CD4-positive, alpha-beta memory T cell (primary cell): Measurements from ENCODE around the gene DUSP8. TPM values are rescaled to one million over a fixed set of nuclear protein-coding genes. Genes with fewer than 3 reads are reported as not detected.

Experiments used
- CTCF ChIA-PET: fragments of 350-600 bp; sonication (Branson Sonifier 250); formaldehyde crosslinking; loops from one replicate; lab custom pipeline; 2021; ENCODE audit warnings: inconsistent platforms; ENCODE audit not compliant: partially characterized antibody; lab: Charles Lee
- POLR2A ChIA-PET: fragments of 350-600 bp; sonication (Branson Sonifier 250); formaldehyde crosslinking; loops from one replicate; lab custom pipeline; 2021; ENCODE audit not compliant: partially characterized antibody; lab: Charles Lee
- DNase-seq, 5 donors: peaks; one replicate each; pipeline versions ENCODE4 v3.0.0 to v3.0.0-alpha.2; 2020 to 2022; ENCODE audit warnings: mixed read lengths in 1 of 5
- H3K27ac ChIP-seq: one replicate; pipeline ENCODE4 v1.7.0; 2013; ENCODE audit warnings: low read depth, low read length
- H3K27me3 ChIP-seq: 2 replicates; pipeline ENCODE4 v1.7.0; 2013; ENCODE audit warnings: mild to moderate bottlenecking, low read length, moderate library complexity; ENCODE audit not compliant: insufficient read depth
- H3K36me3 ChIP-seq: 2 replicates; pipeline ENCODE4 v1.7.0; 2013; ENCODE audit warnings: mild to moderate bottlenecking, low read length, moderate library complexity; ENCODE audit not compliant: insufficient read depth
- H3K4me1 ChIP-seq: 2 replicates; pipeline ENCODE4 v1.7.0; 2013; ENCODE audit warnings: mild to moderate bottlenecking, low read length, moderate library complexity; ENCODE audit not compliant: insufficient read depth
- H3K4me3 ChIP-seq, 2 donors: one replicate each; pipeline ENCODE4 v1.7.0; 2013; ENCODE audit warnings: low read length in 2 of 2, mild to moderate bottlenecking in 1 of 2
- H3K9me3 ChIP-seq, 2 donors: one replicate each; pipeline ENCODE4 v1.7.0; 2013; ENCODE audit warnings: low read length in 2 of 2, control low read depth in 1 of 2; ENCODE audit not compliant: control insufficient read depth in 1 of 2
- H3K27ac Mint-ChIP-seq, 7 donors: one replicate each; pipeline ENCODE4 v1.8.0; 2020 to 2021; ENCODE audit warnings: mixed read lengths in 7 of 7, mild to moderate bottlenecking in 6 of 7, inconsistent platforms in 3 of 7, moderate library complexity in 3 of 7
- H3K27me3 Mint-ChIP-seq, 2 donors: one replicate each; pipeline ENCODE4 v1.8.0; 2020 to 2021; ENCODE audit warnings: mixed read lengths in 2 of 2
- H3K36me3 Mint-ChIP-seq, 2 donors: one replicate each; pipeline ENCODE4 v1.8.0; 2020 to 2021; ENCODE audit warnings: mixed read lengths in 2 of 2, inconsistent platforms in 1 of 2, mild to moderate bottlenecking in 1 of 2
- H3K4me1 Mint-ChIP-seq, 4 donors: one replicate each; pipeline ENCODE4 v1.8.0; 2020 to 2021; ENCODE audit warnings: mixed read lengths in 4 of 4, mild to moderate bottlenecking in 1 of 4
- H3K4me3 Mint-ChIP-seq, 8 donors: one replicate each; pipeline ENCODE4 v1.8.0; 2020 to 2021; ENCODE audit warnings: mixed read lengths in 8 of 8, mild to moderate bottlenecking in 7 of 8, moderate library complexity in 6 of 8, inconsistent platforms in 3 of 8
- H3K9me3 Mint-ChIP-seq, 8 donors: one replicate each; pipeline ENCODE4 v1.8.0; 2020 to 2021; ENCODE audit warnings: mixed read lengths in 8 of 8, mild to moderate bottlenecking in 5 of 8, inconsistent platforms in 3 of 8, moderate library complexity in 1 of 8
- intact Hi-C: fragments of 100-400 bp; cut with micrococcal nuclease; formaldehyde crosslinking; loops from one replicate; pipeline ENCODE4 v1.15.1; 2023
- polyA plus RNA-seq, 2 donors: library from polyadenylated mRNA; unstranded; fragments of 300-500 nt; fragmentation: Illumina TruSeq; gene quantifications; one replicate each; pipeline ENCODE4 v1.2.3, GENCODE V29; 2021
- total RNA-seq, 2 experiments: library from RNA; stranded (reverse); gene quantifications; one replicate each; pipeline ENCODE4 v1.2.3, GENCODE V29; 2021

DUSP8 gene
- total and polyA plus RNA-seq, 4 experiments from 2014 or later: 1.5 to 5.8 (median 5.8) TPM; not detected in 1

DNA sequence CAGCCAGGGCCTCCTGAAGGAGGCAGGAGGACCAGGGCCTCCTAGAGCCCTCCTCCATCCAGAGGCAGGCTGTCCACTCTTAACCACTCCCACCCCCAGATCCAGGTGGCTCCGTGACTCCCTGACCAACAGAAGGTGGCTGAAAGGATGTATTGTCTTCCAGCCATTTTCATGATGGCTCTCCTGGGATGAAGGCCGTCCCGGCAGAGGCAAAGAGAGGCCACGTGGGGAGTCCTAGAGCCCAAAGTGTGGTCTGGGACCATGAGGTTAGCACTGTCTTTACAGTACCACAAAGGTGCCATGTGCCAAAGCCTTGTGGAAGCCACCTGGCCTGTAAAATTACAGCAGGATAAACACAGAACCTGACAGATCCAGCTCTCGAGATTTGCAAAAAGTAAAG lies 42.3 kb downstream of the DUSP8 start:
- no peak for DNase-seq
- no peaks in the 10 kb centered on the region for H3K9me3 Mint-ChIP-seq
- peaks cover 15% of the 10 kb centered on the region for H3K36me3 ChIP-seq
- peaks cover 9 to 13% of the 10 kb centered on the region in 2 donors for H3K36me3 Mint-ChIP-seq
- no peaks in the 10 kb centered on the region for H3K27me3 ChIP-seq
- intact Hi-C loops: no loop called here
- H3K27ac ChIP-seq: no peak overlapping the region
- ChIA-PET POLR2A (no interaction called here), CTCF (interaction anchor here (0.7 kb wide), 1 partner anchor 65 kb away, joined by 3 read pairs; no protein-coding TSS in a partner anchor)
- no peaks in the 10 kb centered on the region for H3K9me3 ChIP-seq
- no peaks in the 10 kb centered on the region for H3K27me3 Mint-ChIP-seq
- no peak overlapping the region for H3K4me3 Mint-ChIP-seq
- peaks cover 72% of the 10 kb centered on the region for H3K4me1 ChIP-seq
- H3K4me1 Mint-ChIP-seq: peaks cover 23 to 84% (median 40%) of the 10 kb centered on the region in 4 donors
- H3K4me3 ChIP-seq: no peak overlapping the region
- peak overlapping the region in 1 of 7 donors; percentile 56 for H3K27ac Mint-ChIP-seq

DNA sequence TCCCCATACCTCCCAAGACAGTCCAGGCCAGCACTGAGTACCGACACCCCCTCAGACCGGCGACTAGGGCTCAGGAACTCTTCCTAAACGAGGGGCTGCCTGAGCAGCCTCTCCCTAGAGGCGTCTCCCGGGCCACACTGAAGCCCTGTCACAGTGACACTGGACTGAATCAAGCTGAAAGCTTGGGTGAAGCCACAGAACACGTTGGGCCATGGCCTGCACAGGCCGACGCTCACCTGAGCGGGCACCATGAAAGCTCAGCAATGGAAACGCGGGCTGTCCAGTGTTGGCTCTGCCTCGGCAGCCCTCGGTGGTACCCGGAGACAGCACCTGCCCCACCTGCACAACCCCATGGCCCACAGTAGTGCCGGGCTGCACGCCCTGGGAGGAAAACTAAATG lies 42.8 kb downstream of the DUSP8 start:
- ChIA-PET CTCF (interaction anchor here (0.7 kb wide), 1 partner anchor 66 kb away, joined by 3 read pairs; no protein-coding TSS in a partner anchor), POLR2A (interaction anchor here (0.6 kb wide), 1 partner anchor 1245 kb away, joined by 3 read pairs; no protein-coding TSS in a partner anchor)
- no peak for DNase-seq
- Histone ChIP-seq H3K36me3 (peaks cover 10% of the 10 kb centered on the region), H3K9me3 (no peaks in the 10 kb centered on the region), H3K4me1 (peaks cover 67% of the 10 kb centered on the region), H3K27me3 (no peaks in the 10 kb centered on the region), H3K27ac (no peak overlapping the region), H3K4me3 (no peak overlapping the region)
- peak overlapping the region in 2 of 7 donors; percentile 2 to 56 for H3K27ac Mint-ChIP-seq
- intact Hi-C loops: no loop called here
- peaks cover 22 to 81% (median 38%) of the 10 kb centered on the region in 4 donors for H3K4me1 Mint-ChIP-seq
- H3K9me3 Mint-ChIP-seq: no peaks in the 10 kb centered on the region
- H3K4me3 Mint-ChIP-seq: peak overlapping the region in 1 of 8 donors; percentile 31
- H3K27me3 Mint-ChIP-seq: no peaks in the 10 kb centered on the region
- peaks cover 7 to 11% of the 10 kb centered on the region in 2 donors for H3K36me3 Mint-ChIP-seq

DNA sequence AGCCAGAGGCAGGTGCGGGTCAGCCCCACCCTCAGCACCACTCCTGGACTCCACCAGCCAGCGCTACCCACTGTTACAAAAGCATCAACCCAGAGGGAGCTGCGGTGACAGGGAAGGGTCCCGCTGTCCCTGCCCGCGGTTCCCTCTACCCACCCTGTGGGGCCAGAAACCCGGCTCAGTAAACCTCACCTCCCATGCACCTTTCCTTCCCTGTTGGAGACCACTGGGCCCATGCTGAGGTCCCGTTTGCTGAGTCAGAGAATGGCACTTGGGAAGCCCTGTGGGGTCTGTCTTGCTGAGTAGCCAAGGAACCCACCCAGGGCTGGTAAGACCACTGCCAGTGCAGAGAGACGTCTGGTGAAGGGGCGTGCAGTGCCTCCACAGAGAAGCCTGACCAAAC lies 43.4 kb downstream of the DUSP8 start:
- peaks cover 24 to 83% (median 40%) of the 10 kb centered on the region in 4 donors for H3K4me1 Mint-ChIP-seq
- peaks cover 6 to 13% of the 10 kb centered on the region in 2 donors for H3K36me3 Mint-ChIP-seq
- H3K4me1 ChIP-seq: peaks cover 69% of the 10 kb centered on the region
- POLR2A ChIA-PET: interaction anchor here (0.6 kb wide), 1 partner anchor 1245 kb away, joined by 3 read pairs; no protein-coding TSS in a partner anchor
- peak overlapping the region in 1 of 7 donors; percentile 4 for H3K27ac Mint-ChIP-seq
- no peak for DNase-seq
- CTCF ChIA-PET: no interaction called here
- intact Hi-C loops: no loop called here
- no peaks in the 10 kb centered on the region for H3K9me3 Mint-ChIP-seq
- H3K4me3 Mint-ChIP-seq: no peak overlapping the region
- H3K27me3 ChIP-seq: no peaks in the 10 kb centered on the region
- no peak overlapping the region for H3K4me3 ChIP-seq
- H3K27ac ChIP-seq: no peak overlapping the region
- H3K27me3 Mint-ChIP-seq: no peaks in the 10 kb centered on the region
- peaks cover 10% of the 10 kb centered on the region for H3K36me3 ChIP-seq
- H3K9me3 ChIP-seq: no peaks in the 10 kb centered on the region

DNA sequence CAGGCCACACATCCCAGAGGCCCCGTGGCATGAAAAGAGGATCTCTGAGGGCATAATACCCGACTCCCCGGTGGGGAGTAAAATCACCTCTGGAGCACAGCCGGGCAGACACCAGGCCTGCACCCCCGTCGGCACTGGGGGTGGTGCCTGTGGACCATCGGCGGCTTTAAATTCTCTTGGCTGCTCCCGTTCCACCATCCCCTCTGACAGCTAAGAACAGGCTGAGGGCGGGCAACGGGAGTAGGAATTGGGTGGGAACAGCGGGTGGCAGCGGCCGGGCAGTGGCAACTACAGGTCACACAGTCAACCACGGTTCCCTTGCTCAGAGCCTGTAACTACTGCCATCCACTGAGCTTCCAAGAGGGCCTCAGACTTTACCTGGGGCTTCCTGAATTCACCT lies 45.3 kb downstream of the DUSP8 start:
- H3K4me3 Mint-ChIP-seq: no peak overlapping the region
- H3K27ac ChIP-seq: no peak overlapping the region
- H3K4me1 Mint-ChIP-seq: peaks cover 27 to 82% (median 45%) of the 10 kb centered on the region in 4 donors
- ChIA-PET CTCF (interaction anchor here (1.7 kb wide), 1 partner anchor 12 kb away, joined by 4 read pairs; no protein-coding TSS in a partner anchor), POLR2A (no interaction called here)
- no peaks in the 10 kb centered on the region for H3K27me3 ChIP-seq
- no peaks in the 10 kb centered on the region for H3K9me3 Mint-ChIP-seq
- peaks cover 0 to 12% of the 10 kb centered on the region in 2 donors for H3K36me3 Mint-ChIP-seq
- no peaks in the 10 kb centered on the region for H3K36me3 ChIP-seq
- DNase-seq: no peak
- no peaks in the 10 kb centered on the region for H3K27me3 Mint-ChIP-seq
- H3K27ac Mint-ChIP-seq: peak overlapping the region in 1 of 7 donors; percentile 76
- peaks cover 58% of the 10 kb centered on the region for H3K4me1 ChIP-seq
- H3K4me3 ChIP-seq: no peak overlapping the region
- intact Hi-C loops: no loop called here
- H3K9me3 ChIP-seq: no peaks in the 10 kb centered on the region

DNA sequence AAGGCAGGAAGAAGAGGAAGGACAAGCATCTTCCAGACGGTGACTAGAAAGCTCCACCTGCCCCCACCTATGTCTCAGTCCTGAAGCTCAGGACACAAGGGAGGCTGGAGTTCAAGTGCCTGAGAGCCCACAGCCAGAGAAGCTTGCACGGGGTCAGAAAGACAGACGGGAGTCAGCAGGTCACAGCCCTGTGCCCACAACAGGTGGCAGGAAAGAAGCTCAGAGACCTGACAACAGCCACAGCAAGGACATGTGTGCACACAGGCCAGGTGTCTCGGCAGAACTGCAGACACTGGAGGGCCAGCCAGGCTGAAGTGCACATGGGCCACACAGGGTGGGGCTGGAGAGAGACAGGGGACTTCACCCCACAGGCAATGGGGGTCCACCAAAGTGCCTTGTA lies 48.3 kb downstream of the DUSP8 start:
- ChIA-PET CTCF (interaction anchor here (2.0 kb wide), 1 partner anchor 9 kb away, joined by 6 read pairs; no protein-coding TSS in a partner anchor), POLR2A (interaction anchor here (0.5 kb wide), 1 partner anchor 14 kb away, joined by 3 read pairs; no protein-coding TSS in a partner anchor)
- no peaks in the 10 kb centered on the region for H3K36me3 ChIP-seq
- H3K4me1 ChIP-seq: peaks cover 47% of the 10 kb centered on the region
- H3K27ac ChIP-seq: no peak overlapping the region
- no peak for DNase-seq
- intact Hi-C loops: no loop called here
- no peak overlapping the region for H3K27ac Mint-ChIP-seq
- H3K9me3 ChIP-seq: no peaks in the 10 kb centered on the region
- H3K36me3 Mint-ChIP-seq: peaks cover 4 to 10% of the 10 kb centered on the region in 2 donors
- H3K9me3 Mint-ChIP-seq: no peaks in the 10 kb centered on the region
- H3K4me3 Mint-ChIP-seq: no peak overlapping the region
- H3K4me1 Mint-ChIP-seq: peaks cover 38 to 84% (median 54%) of the 10 kb centered on the region in 4 donors
- H3K4me3 ChIP-seq: no peak overlapping the region
- H3K27me3 ChIP-seq: no peaks in the 10 kb centered on the region
- H3K27me3 Mint-ChIP-seq: no peaks in the 10 kb centered on the region

DNA sequence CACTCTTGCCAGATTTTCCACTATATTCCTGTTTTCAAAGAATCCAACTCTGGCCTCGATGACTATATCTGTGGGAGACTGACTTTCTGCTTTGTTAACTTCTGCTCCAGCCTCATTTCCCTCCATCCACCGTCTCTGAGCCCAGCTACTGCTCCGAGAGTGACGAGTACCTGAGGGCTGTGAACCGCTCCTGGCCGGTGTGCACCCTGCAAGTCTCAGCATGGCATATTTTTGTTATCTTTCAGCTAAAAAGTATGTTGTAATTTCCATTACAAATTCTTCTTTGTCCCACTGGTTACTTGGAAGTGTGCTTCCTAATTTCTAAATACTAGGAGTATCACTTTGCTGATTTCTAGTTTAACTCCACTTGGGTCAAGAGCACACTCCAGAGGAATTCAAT lies 49.0 kb downstream of the DUSP8 start:
- Histone ChIP-seq H3K36me3 (no peaks in the 10 kb centered on the region), H3K4me1 (peaks cover 47% of the 10 kb centered on the region), H3K27ac (no peak overlapping the region), H3K9me3 (no peaks in the 10 kb centered on the region), H3K4me3 (no peak overlapping the region), H3K27me3 (no peaks in the 10 kb centered on the region)
- POLR2A ChIA-PET: no interaction called here
- Mint-ChIP-seq H3K27me3 (no peaks in the 10 kb centered on the region), H3K4me3 (peak overlapping the region in 2 of 8 donors; percentile 17 to 33), H3K27ac (peak overlapping the region in 1 of 7 donors; percentile 46), H3K9me3 (no peaks in the 10 kb centered on the region), H3K36me3 (peaks cover 4 to 7% of the 10 kb centered on the region in 2 donors), H3K4me1 (peaks cover 37 to 83% (median 56%) of the 10 kb centered on the region in 4 donors)
- intact Hi-C loops: no loop called here
- CTCF ChIA-PET: no interaction called here
- no peak for DNase-seq

DNA sequence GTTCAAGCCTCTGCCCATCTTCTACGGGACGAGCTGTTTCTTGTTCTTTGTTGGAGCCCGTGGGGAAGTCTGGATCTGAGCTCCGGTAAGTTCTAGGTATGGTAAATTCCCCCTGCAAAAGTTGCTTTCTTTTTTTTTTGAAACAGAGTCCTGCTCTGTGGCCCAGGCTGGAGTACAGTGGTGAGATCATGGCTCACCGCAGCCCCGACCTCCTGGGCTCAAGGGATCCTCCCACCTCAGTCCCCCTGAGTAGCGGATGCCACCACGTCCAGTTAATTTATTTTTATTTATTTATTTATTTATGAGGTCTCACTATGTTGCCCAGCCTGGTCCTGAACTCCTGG lies 50.0 kb downstream of the DUSP8 start:
- Histone ChIP-seq H3K36me3 (no peaks in the 10 kb centered on the region), H3K4me1 (peaks cover 56% of the 10 kb centered on the region), H3K27ac (no peak overlapping the region), H3K9me3 (no peaks in the 10 kb centered on the region), H3K4me3 (no peak overlapping the region), H3K27me3 (no peaks in the 10 kb centered on the region)
- intact Hi-C loops: no loop called here
- H3K4me1 Mint-ChIP-seq: peaks cover 42 to 87% (median 61%) of the 10 kb centered on the region in 4 donors
- peaks cover 4 to 7% of the 10 kb centered on the region in 2 donors for H3K36me3 Mint-ChIP-seq
- no peak for DNase-seq
- H3K9me3 Mint-ChIP-seq: no peaks in the 10 kb centered on the region
- no peaks in the 10 kb centered on the region for H3K27me3 Mint-ChIP-seq
- ChIA-PET CTCF (no interaction called here), POLR2A (no interaction called here)
- no peak overlapping the region for H3K4me3 Mint-ChIP-seq
- no peak overlapping the region for H3K27ac Mint-ChIP-seq
